Stimulated activated CD8-positive, alpha-beta memory T cell treated with anti-CD3 and anti-CD28 coated beads, Interleukin-7, amount 100 ng/mL, for 1 hour (primary cell): ENCODE data around the gene CNTN2.

Experiments
- DNase-seq, 2 donors: peaks; one replicate each; pipeline ENCODE4 v3.0.0-alpha.2; 2020; ENCODE audit warnings: low read depth in 2 of 2

Gene CNTN2

GRCh38 chr1:205056956-205057568 is 14.1 kb downstream of the CNTN2 start:
- DNase-seq, result no peak

- no peak for DNase-seq
Measured at GRCh38 chr1:205057808-205058575, 15.0 kb downstream of the CNTN2 start.

GRCh38 chr1:205058853-205059252 is 15.8 kb downstream of the CNTN2 start:
- DNase-seq, result no peak

- no peak for DNase-seq
Measured at GRCh38 chr1:205059660-205060059, 16.6 kb downstream of the CNTN2 start.

- no peak for DNase-seq
Measured at GRCh38 chr1:205060746-205061145, 17.7 kb downstream of the CNTN2 start.

GRCh38 chr1:205061227-205061626 is 18.2 kb downstream of the CNTN2 start:
- no peak for DNase-seq

- peak; percentile 33 to 42 for DNase-seq
Measured at GRCh38 chr1:205061665-205062069, 18.7 kb downstream of the CNTN2 start.

GRCh38 chr1:205062319-205062718 is 19.3 kb downstream of the CNTN2 start:
- DNase-seq, result no peak

- DNase-seq, result no peak
Measured at GRCh38 chr1:205062895-205063294, 19.9 kb downstream of the CNTN2 start.

- DNase-seq, result no peak
Measured at GRCh38 chr1:205064301-205064700, 21.3 kb downstream of the CNTN2 start.

- no peak for DNase-seq
Measured at GRCh38 chr1:205064741-205065316, 21.8 kb downstream of the CNTN2 start.

- no peak for DNase-seq
Measured at GRCh38 chr1:205065666-205066065, 22.7 kb downstream of the CNTN2 start.

GRCh38 chr1:205066141-205066818 is 23.3 kb downstream of the CNTN2 start:
- no peak for DNase-seq

- DNase-seq, result no peak
Measured at GRCh38 chr1:205067031-205067430, 24.0 kb downstream of the CNTN2 start.

GRCh38 chr1:205068001-205068400 is 25.0 kb downstream of the CNTN2 start:
- DNase-seq, result no peak

GRCh38 chr1:205068457-205069040 is 25.5 kb downstream of the CNTN2 start:
- no peak for DNase-seq

- no peak for DNase-seq
Measured at GRCh38 chr1:205069371-205070125, 26.5 kb downstream of the CNTN2 start.

GRCh38 chr1:205071028-205071409 is 28.0 kb downstream of the CNTN2 start:
- DNase-seq, result no peak

GRCh38 chr1:205071801-205072200 is 28.8 kb downstream of the CNTN2 start:
- no peak for DNase-seq

- DNase-seq, result no peak
Measured at GRCh38 chr1:205072286-205072685, 29.3 kb downstream of the CNTN2 start.

GRCh38 chr1:205072881-205073280 is 29.9 kb downstream of the CNTN2 start:
- DNase-seq, result no peak
